Measurements from ENCODE around the gene DCTN2.

GRCh38 chr12:57581802-57582201 lies 34.8 kb upstream of the DCTN2 start:
- TF ChIP-seq CTCF (IDR thresholded peaks at IDR 0.05) (no peak), POLR2A (IDR thresholded peaks at IDR 0.05) (no peak)

Measured in thyroid gland (tissue), 4 donors.